Mesendoderm (in vitro differentiated cells): Measurements from ENCODE around the gene TP53BP2.
"Not testable (repeated sequence)": the region's sequence is repeated elsewhere in the genome, so short reads cannot be mapped to it uniquely, and the experiment has no call there.

Experiments
- DNase-seq: peaks from one replicate; pipeline ENCODE4 v3.0.0; 2013
- H2AK5ac ChIP-seq: 2 replicates; pipeline ENCODE4 v1.6.1; 2013; ENCODE audit warnings: low read length, inconsistent platforms
- H2BK120ac ChIP-seq: 2 replicates; pipeline ENCODE4 v1.6.1; 2013; ENCODE audit warnings: low read depth, mild to moderate bottlenecking, low read length, moderate library complexity, mixed read lengths
- H2BK15ac ChIP-seq: replicated peaks from 2 replicates; pipeline ENCODE4 v1.6.1; 2013; ENCODE audit warnings: low read depth, mild to moderate bottlenecking, moderate library complexity
- H2BK5ac ChIP-seq: 2 replicates; pipeline ENCODE4 v1.6.1; 2013; ENCODE audit warnings: low read length, inconsistent platforms
- H3K18ac ChIP-seq: 2 replicates; pipeline ENCODE4 v1.6.1; 2013; ENCODE audit warnings: mild to moderate bottlenecking, low read length, mixed read lengths
- H3K23ac ChIP-seq: one replicate; pipeline ENCODE4 v1.6.1; 2013; ENCODE audit warnings: low read length
- H3K27ac ChIP-seq: 2 replicates; pipeline ENCODE4 v1.5.1; 2013; ENCODE audit warnings: low read depth, mild to moderate bottlenecking, inconsistent platforms, low read length, moderate library complexity
- H3K27me3 ChIP-seq: 2 replicates; pipeline ENCODE4 v1.6.1; 2013; ENCODE audit warnings: low read length, control low read depth, mild to moderate bottlenecking, inconsistent platforms; ENCODE audit not compliant: insufficient read depth, poor library complexity
- H3K36me3 ChIP-seq: 2 replicates; pipeline ENCODE4 v1.6.1; 2013; ENCODE audit warnings: low read length, inconsistent platforms; ENCODE audit not compliant: control insufficient read depth, insufficient read depth
- H3K4ac ChIP-seq: one replicate; pipeline ENCODE4 v1.6.1; 2013; ENCODE audit warnings: low read depth, mild to moderate bottlenecking, low read length, moderate library complexity
- H3K4me1 ChIP-seq: 2 replicates; pipeline ENCODE4 v1.6.1; 2013; ENCODE audit warnings: low read depth, low read length, inconsistent platforms; ENCODE audit not compliant: control insufficient read depth
- H3K4me2 ChIP-seq: 2 replicates; pipeline ENCODE4 v1.6.1; 2013; ENCODE audit warnings: low read length
- H3K4me3 ChIP-seq: 2 replicates; pipeline ENCODE4 v1.5.1; 2013; ENCODE audit warnings: mild to moderate bottlenecking, low read length
- H3K56ac ChIP-seq: one replicate; pipeline ENCODE4 v1.6.1; 2013; ENCODE audit warnings: low read length
- H3K79me1 ChIP-seq: 2 replicates; pipeline ENCODE4 v1.6.1; 2013; ENCODE audit warnings: low read length, inconsistent platforms
- H3K79me2 ChIP-seq: 2 replicates; pipeline ENCODE4 v1.6.1; 2013; ENCODE audit warnings: mild to moderate bottlenecking, low read length; ENCODE audit not compliant: control insufficient read depth, insufficient read depth
- H3K9ac ChIP-seq: 2 replicates; pipeline ENCODE4 v1.6.1; 2013; ENCODE audit warnings: low read length, inconsistent platforms
- H4K5ac ChIP-seq: one replicate; pipeline ENCODE4 v1.6.1; 2013; ENCODE audit warnings: low read length
- H4K8ac ChIP-seq: one replicate; pipeline ENCODE4 v1.6.1; 2013; ENCODE audit warnings: low read depth, mild to moderate bottlenecking, control low read depth, low read length, moderate library complexity
- WGBS: extraction: QIAGEN DNeasy Blood & Tissue Kit; methylation state at CpG from one replicate; pipeline ENCODE4 v1.1.7; 2013; ENCODE audit warnings: low lambda C conversion rate, missing lambda C conversion rate; ENCODE audit not compliant: insufficient coverage; ENCODE audit errors: extremely low coverage; 5-methylcytosine and 5-hydroxymethylcytosine counted together

The TP53BP2 gene

DNA sequence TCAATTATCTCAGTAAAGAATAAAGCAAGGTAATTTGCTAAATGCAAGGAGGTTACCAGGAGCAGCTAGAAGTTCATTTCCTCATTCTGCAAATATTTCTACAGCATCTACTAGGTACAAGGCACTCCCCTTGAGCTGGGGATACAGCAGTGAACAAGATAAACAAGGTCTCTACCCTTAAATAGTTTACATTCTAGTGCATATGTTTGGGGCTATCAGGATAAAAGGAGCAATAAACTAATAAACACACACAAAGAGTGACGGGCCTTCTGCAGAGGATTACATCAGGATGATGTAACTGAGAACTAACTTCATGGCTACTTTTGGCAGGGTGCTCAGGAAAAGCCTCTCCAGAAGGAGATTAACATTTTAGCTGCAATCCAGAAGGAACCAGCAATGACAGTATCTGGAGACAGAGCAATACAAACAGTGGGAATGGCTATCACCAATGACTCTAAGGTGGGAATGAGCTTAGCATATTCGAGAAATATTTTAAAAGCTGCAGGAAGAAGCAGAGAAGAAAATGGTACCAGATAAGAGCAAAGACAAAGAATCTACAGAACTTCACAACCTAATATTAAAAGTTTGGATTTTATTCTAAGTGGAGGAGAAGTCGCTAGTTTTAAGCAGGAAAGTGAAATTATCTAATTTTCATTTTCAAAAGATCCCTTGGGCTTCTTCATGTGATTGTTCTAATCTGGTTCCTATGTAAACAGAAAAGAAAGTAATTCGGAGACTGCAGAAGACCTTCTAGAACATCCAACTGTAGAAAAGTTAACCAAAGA lies 25.8 kb downstream of the TP53BP2 start:
- DNase-seq, result peak; percentile 93
- no peak overlapping the region for H3K23ac ChIP-seq
- H3K27me3 ChIP-seq, result no peaks in the 10 kb centered on the region
- no peak overlapping the region for H3K4me3 ChIP-seq
- no peak overlapping the region for H3K9ac ChIP-seq
- peaks cover 9% of the 10 kb centered on the region for H3K79me1 ChIP-seq
- peak overlapping the region; percentile 99 for H3K18ac ChIP-seq
- no peaks in the 10 kb centered on the region for H3K36me3 ChIP-seq
- H2BK120ac ChIP-seq, result no peak overlapping the region
- no peak overlapping the region for H3K4me2 ChIP-seq
- no peak overlapping the region for H2BK15ac ChIP-seq
- no peak overlapping the region for H2BK5ac ChIP-seq
- H3K4ac ChIP-seq, result peak overlapping the region; percentile 70
- H3K56ac ChIP-seq, result no peak overlapping the region
- peak overlapping the region; percentile 94 for H3K27ac ChIP-seq
- H3K4me1 ChIP-seq, result peaks cover 23% of the 10 kb centered on the region
- H4K5ac ChIP-seq, result no peak overlapping the region
- WGBS, result no CpG with 5 or more reads among the region's 4 CpGs
- H3K79me2 ChIP-seq, result peaks cover 28% of the 10 kb centered on the region
- no peak overlapping the region for H4K8ac ChIP-seq
- H2AK5ac ChIP-seq, result no peak overlapping the region

DNA sequence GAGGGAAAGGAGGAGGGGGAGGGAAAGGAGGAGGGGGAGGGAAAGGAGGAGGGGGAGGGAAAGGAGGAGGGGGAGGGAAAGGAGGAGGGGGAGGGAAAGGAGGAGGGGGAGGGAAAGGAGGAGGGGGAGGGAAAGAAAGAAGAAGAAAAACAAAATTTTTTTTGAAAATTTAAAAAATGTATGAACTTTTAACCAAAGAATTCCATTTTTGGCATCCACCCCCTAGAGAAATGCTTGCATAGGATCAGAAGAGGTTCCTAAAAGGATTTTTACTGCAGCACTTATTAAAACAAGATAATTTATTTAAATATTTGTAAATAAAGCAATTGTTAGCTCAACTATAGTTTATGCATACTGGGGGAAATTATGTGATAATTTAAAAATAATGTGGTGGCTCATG lies 28.5 kb downstream of the TP53BP2 start:
- not testable (repeated sequence) for H2BK15ac ChIP-seq, H3K23ac ChIP-seq, H2BK5ac ChIP-seq, DNase-seq, H3K27ac ChIP-seq, H3K9ac ChIP-seq, H3K4me2 ChIP-seq, H2BK120ac ChIP-seq, H3K4ac ChIP-seq, H3K4me3 ChIP-seq, H3K56ac ChIP-seq, H4K5ac ChIP-seq, H4K8ac ChIP-seq, H3K36me3 ChIP-seq, H2AK5ac ChIP-seq, H3K18ac ChIP-seq, H3K27me3 ChIP-seq
- Histone ChIP-seq H3K4me1 (peaks cover 22% of the 10 kb centered on the region), H3K79me1 (peaks cover 16% of the 10 kb centered on the region), H3K79me2 (peaks cover 14% of the 10 kb centered on the region)

DNA sequence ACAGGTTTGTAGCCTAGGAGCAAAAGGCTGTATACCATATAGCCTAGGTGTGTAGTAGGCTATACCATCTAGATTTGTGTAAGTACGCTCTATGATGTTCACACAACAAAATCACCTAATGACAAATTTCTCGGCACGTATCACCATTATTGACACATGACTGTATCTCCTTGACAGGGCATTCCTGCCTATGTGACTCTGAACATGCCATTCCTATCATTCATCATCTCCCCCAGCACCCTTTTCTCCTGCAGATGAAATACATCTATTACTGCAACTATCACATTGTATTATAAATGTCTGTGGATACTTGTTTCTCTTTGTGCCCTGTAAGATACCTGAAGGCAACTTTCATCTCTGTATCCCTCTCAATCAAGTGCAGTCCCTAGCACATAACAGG lies 29.9 kb downstream of the TP53BP2 start:
- no peak overlapping the region for H2BK120ac ChIP-seq
- no peaks in the 10 kb centered on the region for H3K36me3 ChIP-seq
- H3K27me3 ChIP-seq, result no peaks in the 10 kb centered on the region
- no peak overlapping the region for H4K5ac ChIP-seq
- H3K4me2 ChIP-seq, result no peak overlapping the region
- peaks cover 8% of the 10 kb centered on the region for H3K79me2 ChIP-seq
- H3K27ac ChIP-seq, result no peak overlapping the region
- no CpG with 5 or more reads among the region's 3 CpGs for WGBS
- no peak overlapping the region for H4K8ac ChIP-seq
- H3K9ac ChIP-seq, result peak overlapping the region; percentile 8
- no peak overlapping the region for H3K18ac ChIP-seq
- H3K4me1 ChIP-seq, result peaks cover 15% of the 10 kb centered on the region
- no peak overlapping the region for H3K4ac ChIP-seq
- no peak for DNase-seq
- peaks cover 13% of the 10 kb centered on the region for H3K79me1 ChIP-seq
- no peak overlapping the region for H2BK5ac ChIP-seq
- H3K4me3 ChIP-seq, result no peak overlapping the region
- no peak overlapping the region for H2AK5ac ChIP-seq
- H3K56ac ChIP-seq, result no peak overlapping the region
- no peak overlapping the region for H2BK15ac ChIP-seq
- no peak overlapping the region for H3K23ac ChIP-seq

DNA sequence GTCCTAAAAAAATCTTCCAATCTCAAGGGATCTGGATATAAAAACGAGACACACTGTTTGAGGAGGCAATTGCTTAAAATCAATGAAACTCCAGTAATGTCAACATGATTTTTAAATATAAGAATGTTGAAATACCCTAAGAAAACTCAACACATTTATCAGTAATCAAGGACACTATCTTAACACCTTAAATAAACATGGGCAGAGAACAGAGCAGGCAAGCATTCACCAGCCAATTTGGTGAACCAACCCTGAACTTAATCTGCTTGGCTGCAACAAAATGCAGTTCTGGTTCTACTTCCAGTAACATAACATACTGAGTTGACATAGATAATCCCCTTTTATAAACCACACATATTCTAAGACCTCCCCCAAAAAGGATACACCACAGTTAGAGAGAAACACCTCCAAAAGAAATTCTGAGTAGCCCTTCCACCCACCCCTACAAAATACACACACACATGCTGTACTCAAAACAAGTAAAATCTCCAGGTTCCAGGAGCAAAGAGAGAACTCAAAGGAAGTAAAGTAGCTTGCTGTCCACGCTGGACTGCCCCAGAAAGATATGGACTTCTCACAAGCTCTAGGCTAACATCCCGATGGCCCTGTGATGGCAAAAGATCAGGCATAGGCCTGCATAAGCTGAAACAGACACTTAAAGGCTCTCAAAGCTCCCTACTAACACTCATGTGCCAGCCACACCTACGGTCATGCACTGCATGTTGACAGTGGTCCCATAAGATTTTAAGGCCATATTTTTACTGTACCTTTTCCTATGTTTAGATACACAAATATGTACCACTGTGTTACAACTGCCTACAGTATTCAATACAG lies 30.5 kb downstream of the TP53BP2 start:
- peaks cover 13% of the 10 kb centered on the region for H3K79me1 ChIP-seq
- no peak overlapping the region for H3K27ac ChIP-seq
- H2BK5ac ChIP-seq, result no peak overlapping the region
- H2BK15ac ChIP-seq, result no peak overlapping the region
- no peak overlapping the region for H4K5ac ChIP-seq
- no peak overlapping the region for H3K4me2 ChIP-seq
- no peak overlapping the region for H4K8ac ChIP-seq
- H3K4me3 ChIP-seq, result no peak overlapping the region
- peak overlapping the region; percentile 6 for H3K18ac ChIP-seq
- no peaks in the 10 kb centered on the region for H3K36me3 ChIP-seq
- peaks cover 11% of the 10 kb centered on the region for H3K4me1 ChIP-seq
- H2AK5ac ChIP-seq, result no peak overlapping the region
- H3K27me3 ChIP-seq, result no peaks in the 10 kb centered on the region
- H3K79me2 ChIP-seq, result peaks cover 8% of the 10 kb centered on the region
- H3K56ac ChIP-seq, result no peak overlapping the region
- H3K4ac ChIP-seq, result no peak overlapping the region
- H3K23ac ChIP-seq, result no peak overlapping the region
- no peak overlapping the region for H2BK120ac ChIP-seq
- no CpG with 5 or more reads among the region's 4 CpGs for WGBS
- no peak overlapping the region for H3K9ac ChIP-seq
- DNase-seq, result no peak

DNA sequence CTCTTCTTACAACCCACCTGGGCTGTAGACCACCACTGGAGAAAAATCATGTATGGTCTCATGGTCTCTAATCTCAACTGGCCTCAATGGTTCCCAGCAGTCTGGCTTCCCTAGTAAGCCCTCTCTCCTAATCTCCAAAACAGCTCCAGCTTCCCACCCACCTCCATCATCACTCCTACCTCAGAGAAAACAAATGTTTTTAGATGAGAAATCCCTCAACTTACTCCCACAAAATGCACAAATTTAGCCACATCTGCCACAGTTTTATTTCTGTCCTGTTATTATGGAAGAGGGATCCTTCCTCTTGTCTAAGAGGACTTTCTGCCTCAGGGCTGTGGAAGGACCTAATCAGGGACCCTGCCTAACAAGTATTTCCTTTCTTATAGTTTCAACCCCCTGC lies 32.1 kb downstream of the TP53BP2 start:
- no peak overlapping the region for H4K5ac ChIP-seq
- H3K18ac ChIP-seq, result no peak overlapping the region
- H3K4me3 ChIP-seq, result no peak overlapping the region
- peaks cover 13% of the 10 kb centered on the region for H3K79me1 ChIP-seq
- peak overlapping the region; percentile 20 for H3K23ac ChIP-seq
- H3K56ac ChIP-seq, result peak overlapping the region; percentile 42
- no peaks in the 10 kb centered on the region for H3K27me3 ChIP-seq
- no peaks in the 10 kb centered on the region for H3K36me3 ChIP-seq
- H2BK15ac ChIP-seq, result no peak overlapping the region
- no peak overlapping the region for H4K8ac ChIP-seq
- no peak overlapping the region for H3K9ac ChIP-seq
- no peak overlapping the region for H3K4ac ChIP-seq
- no peak overlapping the region for H2BK120ac ChIP-seq
- no peak overlapping the region for H3K27ac ChIP-seq
- no peak for DNase-seq
- peaks cover 8% of the 10 kb centered on the region for H3K79me2 ChIP-seq
- H3K4me1 ChIP-seq, result peaks cover 11% of the 10 kb centered on the region
- no peak overlapping the region for H2AK5ac ChIP-seq
- no peak overlapping the region for H3K4me2 ChIP-seq
- peak overlapping the region; percentile 40 for H2BK5ac ChIP-seq
